GF-D8 (cell line): ENCODE results near the gene KLHL35.
"Not testable (repeated sequence)": the region's sequence is repeated elsewhere in the genome, so short reads cannot be mapped to it uniquely, and the experiment has no call there.

Source experiments
- DNase-seq: peaks from one replicate; lab custom pipeline; 2025; lab: John Stamatoyannopoulos, UW

KLHL35 gene

GRCh38 chr11:75425422-75425821, 7.6 kb downstream of the KLHL35 start:
- no peak for DNase-seq

GRCh38 chr11:75424396-75424795, 8.6 kb downstream of the KLHL35 start:
- no peak for DNase-seq

GRCh38 chr11:75423721-75424120, 9.3 kb downstream of the KLHL35 start:
- DNase-seq: no peak

- DNase-seq: no peak
Observed at GRCh38 chr11:75422248-75423231, 10.5 kb downstream of the KLHL35 start.

- no peak for DNase-seq
Observed at GRCh38 chr11:75421902-75422247, 11.1 kb downstream of the KLHL35 start.

GRCh38 chr11:75421035-75421602, 11.9 kb downstream of the KLHL35 start:
- no peak for DNase-seq

GRCh38 chr11:75420224-75421034, 12.6 kb downstream of the KLHL35 start:
- DNase-seq: no peak

GRCh38 chr11:75413864-75414263, 19.1 kb downstream of the KLHL35 start:
- DNase-seq: no peak

GRCh38 chr11:75413146-75413545, 19.9 kb downstream of the KLHL35 start:
- DNase-seq: not testable (repeated sequence)

- not testable (repeated sequence) for DNase-seq
Observed at GRCh38 chr11:75409971-75410370, 23.0 kb downstream of the KLHL35 start.

- DNase-seq: no peak
Observed at GRCh38 chr11:75408957-75409219, 24.1 kb downstream of the KLHL35 start.

- DNase-seq: no peak
Observed at GRCh38 chr11:75406338-75406777, 26.6 kb downstream of the KLHL35 start.

- DNase-seq: no peak
Observed at GRCh38 chr11:75403983-75404658, 28.9 kb downstream of the KLHL35 start.

- no peak for DNase-seq
Observed at GRCh38 chr11:75403037-75403436, 30.0 kb downstream of the KLHL35 start.

GRCh38 chr11:75402002-75402773, 30.8 kb downstream of the KLHL35 start:
- DNase-seq: no peak

- DNase-seq: no peak
Observed at GRCh38 chr11:75400146-75400865, 32.7 kb downstream of the KLHL35 start.

GRCh38 chr11:75399344-75400145, 33.5 kb downstream of the KLHL35 start, which contains the start of gene RPS3:
Gene RPS3, plus strand, starts transcription at chr11:75399518. Its CDS starts 30 bp downstream, at chr11:75399548.
- DNase-seq: peak; percentile 75

GRCh38 chr11:75398906-75399305, 34.1 kb downstream of the KLHL35 start:
- no peak for DNase-seq

- no peak for DNase-seq
Observed at GRCh38 chr11:75394085-75394840, 38.7 kb downstream of the KLHL35 start.
